Erythroblast (primary cell): ENCODE data around the gene USP31.

Experiments used
- GATA1 ChIP-seq: IDR thresholded peaks from 2 replicates; pipeline ENCODE4 v1.6.1; 2011; ENCODE audit warnings: low read depth, mild to moderate bottlenecking, control low read depth, low read length, moderate library complexity
- POLR2A ChIP-seq: IDR thresholded peaks from 2 replicates; pipeline ENCODE4 v1.6.1; 2011; ENCODE audit warnings: mild to moderate bottlenecking, low read length

DNA sequence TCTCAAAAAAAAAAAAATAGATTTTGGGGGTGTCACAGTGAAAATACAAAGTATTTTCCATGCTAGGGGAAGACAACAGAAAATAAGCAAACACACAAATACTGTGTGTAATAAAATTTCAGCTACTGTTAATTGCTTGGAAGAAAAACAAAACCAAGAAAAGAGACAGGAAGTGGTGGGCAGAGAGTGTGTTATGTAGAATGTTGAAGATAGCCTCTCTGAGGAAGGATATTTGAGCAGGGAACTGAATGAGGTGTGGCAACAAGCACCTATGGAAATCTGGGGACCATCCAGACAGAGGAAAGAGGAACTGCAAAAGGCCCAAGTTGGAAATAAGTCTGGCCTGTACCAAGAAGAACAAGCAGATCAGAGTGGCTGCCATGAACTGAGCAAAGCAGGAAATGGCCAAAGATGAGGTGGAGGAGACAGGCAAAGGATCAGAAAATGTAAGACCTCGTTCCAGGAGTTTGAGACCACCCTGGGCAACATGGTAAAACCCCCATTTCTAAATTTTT, 7.8 kb upstream of the USP31 start:
- TF ChIP-seq POLR2A (no peak), GATA1 (no peak)
